AG04449 (cell line): ENCODE results near the gene USP47.

Experiments used
- CTCF ChIA-PET: fragments of 350-600 bp; formaldehyde crosslinking; extraction: SDS; loops from one replicate; lab custom pipeline; 2021; ENCODE audit warnings: antibody characterized with exemption; lab: Yijun Ruan, JAX
- POLR2A ChIA-PET: fragments of 400-600, 350-600 bp; formaldehyde crosslinking; extraction: SDS; loops from one replicate; lab custom pipeline; 2020; ENCODE audit warnings: antibody characterized with exemption, inconsistent platforms; lab: Yijun Ruan, JAX
- DNase-seq: peaks from one replicate; pipeline ENCODE4 v3.0.0-alpha.2; 2010; ENCODE audit warnings: low read depth, low spot score
- H3K4me3 ChIP-seq: 2 replicates; pipeline ENCODE4 v1.5.1; 2011; ENCODE audit warnings: low read depth, mild to moderate bottlenecking, control low read depth, low read length
- CTCF ChIP-seq: IDR thresholded peaks from one replicate; pipeline ENCODE4 v1.5.1; 2011; ENCODE audit warnings: mild to moderate bottlenecking, moderate library complexity, low read length, control low read depth, inconsistent platforms; ENCODE audit not compliant: insufficient read depth; ENCODE audit errors: missing control alignments

USP47 gene

GRCh38 chr11:11847082-11847481 lies 5.3 kb downstream of the USP47 start:
- ChIA-PET POLR2A (no interaction called here), CTCF (interaction anchor here (1.0 to 1.2 kb wide), 2 partner anchors 48 to 132 kb away, joined by 3 read pairs; no protein-coding TSS in a partner anchor)
- TF ChIP-seq CTCF: no peak
- DNase-seq: no peak
- no peak overlapping the region for H3K4me3 ChIP-seq

GRCh38 chr11:11848891-11849746 lies 7.3 kb downstream of the USP47 start:
- no peak overlapping the region for H3K4me3 ChIP-seq
- ChIA-PET CTCF (interaction anchor here (0.8 to 1.4 kb wide), 16 partner anchors 8 to 123 kb away, joined by 3 to 6 read pairs (median 4); no protein-coding TSS in a partner anchor), POLR2A (no interaction called here)
- peak; percentile 65 for TF ChIP-seq CTCF
- DNase-seq: no peak

DNA sequence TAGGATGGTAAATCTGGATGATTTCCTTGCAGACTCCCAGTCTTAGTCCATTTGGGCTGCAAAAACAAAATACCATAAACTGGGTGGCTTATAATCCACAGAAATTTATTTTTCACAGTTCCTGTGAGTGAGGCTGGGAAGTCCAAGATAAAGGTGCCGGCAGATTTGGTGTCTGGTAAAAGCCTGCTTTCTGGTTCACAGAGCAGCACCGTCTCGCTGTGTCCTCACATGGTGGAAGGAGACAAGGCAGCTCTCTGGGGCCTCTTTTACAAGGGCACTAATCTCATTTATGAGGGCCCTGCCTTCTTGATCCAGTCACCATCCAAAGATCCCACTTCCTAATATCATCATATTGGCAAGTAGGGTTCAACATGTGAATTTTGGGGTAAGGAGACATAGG lies 8.9 kb downstream of the USP47 start:
- no peak overlapping the region for H3K4me3 ChIP-seq
- CTCF ChIA-PET: interaction anchor here (0.6 to 1.8 kb wide), 4 partner anchors 7 to 430 kb away, joined by 3 to 6 read pairs (median 4); no protein-coding TSS in a partner anchor
- POLR2A ChIA-PET: no interaction called here
- no peak for TF ChIP-seq CTCF
- DNase-seq: no peak

DNA sequence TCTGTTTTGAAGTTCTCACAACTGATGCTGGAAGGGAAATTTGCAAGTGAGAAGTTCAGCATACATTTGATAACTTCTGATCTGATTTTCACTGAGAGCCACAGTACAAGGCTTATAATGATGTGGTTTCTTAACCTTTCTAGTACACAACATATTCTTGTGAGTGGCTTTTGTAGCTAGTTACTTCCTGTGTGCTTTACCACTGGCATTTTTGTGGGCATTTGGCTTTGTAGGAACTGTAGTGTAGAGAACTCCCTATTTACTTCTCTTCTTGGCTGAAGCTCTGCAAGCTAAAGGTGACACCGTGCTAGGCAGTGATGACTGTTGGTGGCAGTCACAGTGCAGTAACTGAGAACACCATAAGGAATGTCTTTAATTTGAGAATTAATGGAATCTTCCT lies 14.9 kb downstream of the USP47 start:
- DNase-seq: no peak
- CTCF ChIA-PET: interaction anchor here (0.8 to 1.8 kb wide), 4 partner anchors 9 to 73 kb away, joined by 3 to 5 read pairs (median 4); no protein-coding TSS in a partner anchor
- H3K4me3 ChIP-seq: no peak overlapping the region
- POLR2A ChIA-PET: interaction anchor here (1.2 kb wide), 1 partner anchor 14 kb away, joined by 3 read pairs; no protein-coding TSS in a partner anchor
- no peak for TF ChIP-seq CTCF

GRCh38 chr11:11857769-11858168 lies 16.0 kb downstream of the USP47 start:
- DNase-seq: no peak
- CTCF ChIA-PET: interaction anchor here (1.5 to 1.8 kb wide), 2 partner anchors 10 to 49 kb away, joined by 3 to 4 read pairs; no protein-coding TSS in a partner anchor
- POLR2A ChIA-PET: no interaction called here

More at GRCh38 chr11:11857769-11858168, 16.0 kb downstream of the USP47 start:
- no peak overlapping the region for H3K4me3 ChIP-seq
- no peak for TF ChIP-seq CTCF
